ENCODE measurements around the gene COX20. TPM values are rescaled to one million over a fixed set of nuclear protein-coding genes. Genes with fewer than 3 reads are reported as not detected.
A peak's percentile ranks its signal among the peaks of the same experiment; 100 is the strongest.

Gene COX20
- total RNA-seq, 2 experiments from 2014 or later, result 33.1 to 34.7 TPM

DNA sequence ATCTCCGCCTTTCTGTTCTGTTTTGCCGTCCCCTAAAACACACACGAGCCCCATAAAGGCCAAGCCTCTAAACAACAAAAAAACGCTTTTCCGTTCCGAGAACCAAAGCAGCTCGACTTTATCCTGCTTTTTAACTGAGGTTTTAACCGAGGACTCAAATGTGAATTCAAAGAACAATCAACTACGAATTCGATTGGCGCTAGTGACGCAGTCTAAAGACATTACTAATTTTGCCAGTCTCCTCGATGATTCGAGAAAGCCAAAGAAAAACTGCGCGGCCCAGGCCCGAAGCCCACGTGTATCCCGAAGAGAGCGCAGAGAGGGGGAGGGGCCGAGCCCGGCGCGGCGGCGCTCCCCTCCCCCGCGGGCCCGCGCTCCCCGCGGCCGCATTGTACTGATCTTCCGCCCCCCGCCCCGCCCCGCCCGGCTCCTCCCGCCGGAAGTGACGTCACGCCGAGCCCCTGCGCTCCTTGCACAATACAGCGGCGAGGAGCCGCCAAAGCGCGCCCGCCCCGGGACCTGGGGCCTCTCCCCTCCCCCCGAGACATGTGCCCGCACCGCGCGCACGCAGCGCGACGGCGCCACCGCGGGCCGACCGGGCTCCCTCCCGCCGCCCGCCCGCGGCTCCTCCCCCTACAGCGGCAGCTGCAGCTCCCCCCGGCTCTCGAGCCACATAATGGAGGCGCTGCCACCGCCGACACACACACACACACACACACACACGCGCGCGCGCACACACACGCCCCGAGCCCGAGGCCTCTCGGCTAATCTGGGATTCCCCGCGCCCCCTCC is 27.4 kb downstream of the COX20 start:
- intact Hi-C loops (cut with micrococcal nuclease), result loop anchor here (1.0 to 5.0 kb wide), 2 partner anchors 27 to 179 kb away; no protein-coding TSS in a partner anchor
- ChIA-PET POLR2A (interaction anchor here (1.0 to 20.0 kb wide), 16 partner anchors 8 to 401 kb away, joined by 3 to 554 read pairs (median 4); partner anchors contain the start of genes CATSPERE and COX20), CTCF (interaction anchor here (1.0 to 5.8 kb wide), 7 partner anchors 11 to 180 kb away, joined by 3 to 34 read pairs (median 12); partner anchors contain the start of gene COX20)
- ATAC-seq (peak; percentile 63), DNase-seq (peak; percentile 96)
- TF ChIP-seq, protein P1, sequence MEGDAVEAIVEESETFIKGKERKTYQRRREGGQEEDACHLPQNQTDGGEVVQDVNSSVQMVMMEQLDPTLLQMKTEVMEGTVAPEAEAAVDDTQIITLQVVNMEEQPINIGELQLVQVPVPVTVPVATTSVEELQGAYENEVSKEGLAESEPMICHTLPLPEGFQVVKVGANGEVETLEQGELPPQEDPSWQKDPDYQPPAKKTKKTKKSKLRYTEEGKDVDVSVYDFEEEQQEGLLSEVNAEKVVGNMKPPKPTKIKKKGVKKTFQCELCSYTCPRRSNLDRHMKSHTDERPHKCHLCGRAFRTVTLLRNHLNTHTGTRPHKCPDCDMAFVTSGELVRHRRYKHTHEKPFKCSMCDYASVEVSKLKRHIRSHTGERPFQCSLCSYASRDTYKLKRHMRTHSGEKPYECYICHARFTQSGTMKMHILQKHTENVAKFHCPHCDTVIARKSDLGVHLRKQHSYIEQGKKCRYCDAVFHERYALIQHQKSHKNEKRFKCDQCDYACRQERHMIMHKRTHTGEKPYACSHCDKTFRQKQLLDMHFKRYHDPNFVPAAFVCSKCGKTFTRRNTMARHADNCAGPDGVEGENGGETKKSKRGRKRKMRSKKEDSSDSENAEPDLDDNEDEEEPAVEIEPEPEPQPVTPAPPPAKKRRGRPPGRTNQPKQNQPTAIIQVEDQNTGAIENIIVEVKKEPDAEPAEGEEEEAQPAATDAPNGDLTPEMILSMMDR (IDR thresholded peaks at IDR 0.05), result no peak
- Mint-ChIP-seq H3K4me1 (ENCODE audit: low read depth) (peaks cover 48% of the 10 kb centered on the region), H3K36me3 (ENCODE audit: low read depth) (peaks cover 54% of the 10 kb centered on the region), H3K9me3 (no peaks in the 10 kb centered on the region), H3K27ac (peak overlapping the region; percentile 98), H3K27me3 (no peaks in the 10 kb centered on the region), H3K4me3 (peak overlapping the region; percentile 95)

DNA sequence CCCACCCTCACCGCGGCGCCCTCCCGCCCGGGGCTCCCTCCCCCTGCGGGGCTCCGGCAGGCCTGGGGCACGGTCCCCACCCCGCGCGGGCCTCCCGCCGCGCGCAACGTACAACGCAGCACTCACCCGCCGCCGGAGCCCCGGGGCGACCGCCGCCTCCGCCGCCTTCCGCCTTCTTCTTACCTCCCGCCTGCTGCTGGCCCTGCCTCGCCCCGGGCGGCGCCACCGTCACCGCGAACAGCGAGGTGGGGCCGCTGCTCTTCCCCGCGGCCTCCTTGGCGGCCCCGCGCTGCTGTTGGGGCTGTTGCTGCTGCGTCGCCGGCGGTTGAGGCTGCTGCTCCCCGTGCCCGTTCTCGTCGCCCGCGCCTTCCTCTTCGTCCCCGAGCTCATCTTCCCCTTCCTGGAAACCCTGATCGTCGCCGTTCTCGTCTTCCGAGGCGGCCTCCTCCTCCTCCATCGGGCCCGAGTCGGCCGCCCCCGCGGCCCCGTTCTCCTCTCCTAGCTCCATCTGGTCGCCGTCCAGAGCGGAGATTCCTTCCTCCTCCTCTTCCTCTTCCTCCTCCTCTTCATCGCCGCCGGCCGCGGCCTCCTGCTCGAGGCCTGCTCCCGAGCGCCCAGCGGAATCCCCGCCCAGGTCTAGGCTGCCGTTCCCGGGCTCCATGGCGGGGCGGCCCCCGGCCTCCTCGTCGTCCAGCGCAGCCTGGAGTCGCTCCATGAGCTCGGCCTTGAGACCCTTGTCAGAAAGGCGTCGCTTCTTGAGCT is 28.2 kb downstream of the COX20 start:
- DNase-seq (peak; percentile 39), ATAC-seq (no peak)
- Mint-ChIP-seq H3K27me3 (no peaks in the 10 kb centered on the region), H3K4me3 (peak overlapping the region; percentile 95), H3K9me3 (no peaks in the 10 kb centered on the region), H3K36me3 (ENCODE audit: low read depth) (peaks cover 46% of the 10 kb centered on the region), H3K4me1 (ENCODE audit: low read depth) (peaks cover 40% of the 10 kb centered on the region), H3K27ac (peak overlapping the region; percentile 99)
- TF ChIP-seq, protein P1 (IDR thresholded peaks at IDR 0.05), result no peak
- intact Hi-C loops (cut with micrococcal nuclease), result loop anchor here (5.0 kb wide), 1 partner anchor 179 kb away; no protein-coding TSS in a partner anchor
- ChIA-PET CTCF (interaction anchor here (0.8 to 5.8 kb wide), 8 partner anchors 8 to 179 kb away, joined by 3 to 34 read pairs (median 4); partner anchors contain the start of gene COX20), POLR2A (interaction anchor here (0.5 to 20.0 kb wide), 14 partner anchors 11 to 412 kb away, joined by 3 to 554 read pairs (median 4); partner anchors contain the start of genes ADSS2, CATSPERE and COX20)

DNA sequence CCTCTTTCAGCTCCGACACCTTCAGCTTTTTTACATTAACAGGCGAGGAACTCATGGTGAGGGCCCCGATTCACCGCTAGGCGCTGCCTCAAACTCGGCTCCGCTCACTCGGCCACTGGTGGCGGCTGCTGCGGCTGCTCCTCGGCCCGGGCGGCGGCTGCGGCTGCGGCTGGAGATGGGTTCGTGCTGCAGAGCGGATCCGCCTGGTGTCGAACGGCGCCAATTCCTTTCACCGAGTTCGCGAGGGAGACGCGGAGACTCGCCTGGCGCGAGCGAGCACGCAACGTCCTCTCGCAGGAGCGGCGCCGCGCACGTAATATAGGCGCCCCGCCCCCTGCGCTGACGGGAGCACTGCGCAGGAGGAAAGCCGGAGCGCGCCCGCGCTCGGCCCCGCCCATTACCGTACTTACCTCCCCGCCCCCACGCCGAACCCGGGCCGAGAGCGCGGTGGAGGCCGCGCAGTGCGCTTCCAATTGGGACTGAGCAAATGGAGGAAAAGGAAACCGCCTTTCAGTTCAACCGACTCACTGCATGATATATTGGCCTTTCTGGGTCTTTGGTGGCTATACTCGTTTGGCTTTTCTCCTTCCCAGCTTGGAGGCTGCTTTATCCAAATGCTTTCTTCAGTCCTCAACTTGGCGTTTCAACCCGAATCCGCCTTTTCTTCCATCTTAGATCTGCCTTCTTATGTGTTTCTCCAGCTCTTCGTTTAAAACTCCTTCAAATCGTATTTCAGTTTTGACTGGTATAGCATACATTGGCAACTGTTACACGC is 29.0 kb downstream of the COX20 start, which contains the start of gene HNRNPU:
Gene HNRNPU (minus strand): TSS at position 291 of the 775 bp plus-strand sequence. CDS start 236 bp downstream, at position 55.
- intact Hi-C loops (cut with micrococcal nuclease), result loop anchor here (5.0 kb wide), 2 partner anchors 98 to 178 kb away; no protein-coding TSS in a partner anchor
- DNase-seq (peak; percentile 97), ATAC-seq (peak; percentile 80)
- Mint-ChIP-seq H3K4me1 (ENCODE audit: low read depth) (peaks cover 34% of the 10 kb centered on the region), H3K27ac (peak within 1 kb of the TSS; percentile 99), H3K27me3 (no peaks in the 10 kb centered on the region), H3K9me3 (no peaks in the 10 kb centered on the region), H3K36me3 (ENCODE audit: low read depth) (peaks cover 40% of the 10 kb centered on the region), H3K4me3 (peak within 1 kb of the TSS; percentile 95)
- TF ChIP-seq, protein P1 (IDR thresholded peaks at IDR 0.05), result peak; percentile 54
- ChIA-PET POLR2A (interaction anchor here (0.5 to 20.0 kb wide), 13 partner anchors 12 to 413 kb away, joined by 3 to 554 read pairs (median 4); partner anchors contain the start of genes ADSS2, CATSPERE and COX20), CTCF (interaction anchor here (0.8 to 5.8 kb wide), 9 partner anchors 9 to 178 kb away, joined by 3 to 34 read pairs (median 4); partner anchors contain the start of gene COX20)

DNA sequence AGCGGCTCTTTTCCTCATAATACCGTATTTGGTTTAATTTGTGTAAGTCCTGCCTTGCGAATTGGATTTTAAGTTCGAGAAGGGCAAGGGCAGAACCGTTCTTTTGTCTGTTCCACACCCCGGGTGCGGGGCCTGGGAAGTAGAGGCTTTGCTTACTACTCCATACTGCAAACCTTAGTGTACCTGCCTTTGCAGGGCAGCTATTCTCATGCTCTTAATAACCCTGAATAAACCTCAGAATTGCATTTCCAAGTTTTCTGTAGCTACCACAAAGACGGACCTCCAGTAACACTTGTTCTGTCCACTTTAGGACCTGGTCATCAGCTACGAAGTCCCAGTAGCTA is 29.5 kb downstream of the COX20 start:
- POLR2A ChIA-PET, result interaction anchor here (0.8 to 20.0 kb wide), 7 partner anchors 12 to 265 kb away, joined by 3 to 554 read pairs (median 15); partner anchors contain the start of gene COX20
- DNase-seq (peak; percentile 47), ATAC-seq (no peak)
- no peaks in the 10 kb centered on the region for H3K9me3 Mint-ChIP-seq
- H3K27ac Mint-ChIP-seq, result peak overlapping the region; percentile 99
- peaks cover 35% of the 10 kb centered on the region for H3K36me3 Mint-ChIP-seq (ENCODE audit: low read depth)
- CTCF ChIA-PET, result interaction anchor here (1.1 to 5.8 kb wide), 5 partner anchors 10 to 178 kb away, joined by 3 to 34 read pairs (median 3); a partner anchor contains a TSS
- peaks cover 29% of the 10 kb centered on the region for H3K4me1 Mint-ChIP-seq (ENCODE audit: low read depth)
- H3K4me3 Mint-ChIP-seq, result peak overlapping the region; percentile 95
- no peaks in the 10 kb centered on the region for H3K27me3 Mint-ChIP-seq
- intact Hi-C loops (cut with micrococcal nuclease), result loop anchor here (5.0 kb wide), 1 partner anchor 97 kb away; no protein-coding TSS in a partner anchor
- TF ChIP-seq, protein P1 (IDR thresholded peaks at IDR 0.05), result no peak

Data from activated CD8-positive, alpha-beta T cell treated with anti-CD3 and anti-CD28 coated beads for 36 hours (primary cell).